NCI-H1105 (cell line): ENCODE data around the gene NCR3LG1.

ENCODE experiments used
- DNase-seq: peaks from one replicate; lab custom pipeline; 2025; lab: John Stamatoyannopoulos, UW

Gene NCR3LG1

GRCh38 chr11:17392872-17393271 lies 41.3 kb downstream of the NCR3LG1 start:
- no peak for DNase-seq

- DNase-seq = no peak
Observed at GRCh38 chr11:17393472-17393871, 41.9 kb downstream of the NCR3LG1 start.

GRCh38 chr11:17394743-17395390 lies 43.3 kb downstream of the NCR3LG1 start:
- no peak for DNase-seq

- no peak for DNase-seq
Observed at GRCh38 chr11:17395554-17395961, 44.0 kb downstream of the NCR3LG1 start.

GRCh38 chr11:17395978-17396377 lies 44.4 kb downstream of the NCR3LG1 start:
- DNase-seq = no peak

GRCh38 chr11:17396598-17397310 lies 45.2 kb downstream of the NCR3LG1 start:
- no peak for DNase-seq

GRCh38 chr11:17397311-17398002 lies 45.9 kb downstream of the NCR3LG1 start:
- no peak for DNase-seq

- no peak for DNase-seq
Observed at GRCh38 chr11:17399236-17399635, 47.6 kb downstream of the NCR3LG1 start.

- DNase-seq = no peak
Observed at GRCh38 chr11:17400048-17400775, 48.6 kb downstream of the NCR3LG1 start.

GRCh38 chr11:17401316-17401715 lies 49.7 kb downstream of the NCR3LG1 start:
- DNase-seq = no peak

- DNase-seq = no peak
Observed at GRCh38 chr11:17401841-17402240, 50.2 kb downstream of the NCR3LG1 start.

GRCh38 chr11:17402486-17402885 lies 50.9 kb downstream of the NCR3LG1 start:
- DNase-seq = no peak

GRCh38 chr11:17403980-17404759 lies 52.6 kb downstream of the NCR3LG1 start:
- DNase-seq = no peak

GRCh38 chr11:17405232-17406005 lies 53.8 kb downstream of the NCR3LG1 start:
- DNase-seq = no peak

- DNase-seq = no peak
Observed at GRCh38 chr11:17406082-17406817, 54.6 kb downstream of the NCR3LG1 start.

GRCh38 chr11:17406818-17407149 lies 55.2 kb downstream of the NCR3LG1 start:
- DNase-seq = no peak

- no peak for DNase-seq
Observed at GRCh38 chr11:17407575-17407974, 56.0 kb downstream of the NCR3LG1 start.

GRCh38 chr11:17408026-17408425 lies 56.4 kb downstream of the NCR3LG1 start:
- no peak for DNase-seq

GRCh38 chr11:17408641-17409040 lies 57.0 kb downstream of the NCR3LG1 start:
- DNase-seq = no peak
